Panc1 (cell line): ENCODE measurements around the gene CHST5. TPM values are rescaled to one million over a fixed set of nuclear protein-coding genes. Genes with fewer than 3 reads are reported as not detected.

Experiments
- ATAC-seq: fragments of 200-7000 bp; cut with Tn5 transposase; 2 replicates; pipeline ENCODE4 v1.9.1; 2020; ENCODE audit warnings: mild to moderate bottlenecking, moderate library complexity
- BruUV-seq: library from RNA; stranded (reverse); fragments of 400-500 nt; replicated peaks from 2 replicates; lab custom pipeline; 2021; lab: Mats Ljungman, UMichigan
- CTCF ChIA-PET: fragments of 300-600 bp; sonication (Branson Sonifier 250); formaldehyde crosslinking; loops from one replicate; lab custom pipeline; 2022; ENCODE audit warnings: antibody characterized with exemption; lab: Charles Lee
- POLR2A ChIA-PET: fragments of 300-600 bp; sonication (Branson Sonifier 250); formaldehyde crosslinking; loops from one replicate; lab custom pipeline; 2022; ENCODE audit warnings: antibody characterized with exemption; lab: Charles Lee
- DNase-seq: peaks from one replicate; pipeline ENCODE4 v3.0.0-alpha.2; 2010; ENCODE audit warnings: low read depth, low spot score
- H3K27ac ChIP-seq: 2 replicates; pipeline ENCODE4 v1.5.1; 2011; ENCODE audit warnings: mild to moderate bottlenecking, low read length, inconsistent platforms
- H3K27me3 ChIP-seq: fragments of 200-500 bp; sonication (Bioruptor generic); 2 replicates; pipeline ENCODE4 v1.6.0; 2014; ENCODE audit warnings: low read length, inconsistent platforms; ENCODE audit not compliant: control insufficient read depth, insufficient read depth
- H3K36me3 ChIP-seq: fragments of 200-500 bp; sonication (Bioruptor generic); 2 replicates; pipeline ENCODE4 v1.5.1; 2014; ENCODE audit warnings: inconsistent platforms, mild to moderate bottlenecking, low read length, moderate library complexity; ENCODE audit not compliant: control insufficient read depth, insufficient read depth
- H3K4me1 ChIP-seq: 2 replicates; pipeline ENCODE4 v1.5.1; 2011; ENCODE audit warnings: inconsistent platforms, mild to moderate bottlenecking, low read length, moderate library complexity; ENCODE audit not compliant: control insufficient read depth, insufficient read depth
- H3K4me3 ChIP-seq, 2 experiments: 2 replicates each; pipeline ENCODE4 v1.5.1; 2011 to 2012; ENCODE audit warnings: low read depth in 2 of 2, low read length in 2 of 2, mild to moderate bottlenecking in 2 of 2, inconsistent platforms in 1 of 2, moderate library complexity in 1 of 2
- H3K9me3 ChIP-seq: fragments of 200-500 bp; sonication (Bioruptor generic); 2 replicates; pipeline ENCODE4 v1.5.1; 2014; ENCODE audit warnings: low read depth, mild to moderate bottlenecking, inconsistent platforms, low read length, moderate library complexity; ENCODE audit not compliant: control insufficient read depth, insufficient read depth
- POLR2AphosphoS5 ChIP-seq: IDR thresholded peaks from 2 replicates; pipeline ENCODE4 v1.6.1; 2012; ENCODE audit warnings: mild to moderate bottlenecking, low read depth, low read length, moderate library complexity
- SIN3A ChIP-seq: IDR thresholded peaks from 2 replicates; pipeline ENCODE4 v1.6.1; 2012; ENCODE audit warnings: low read depth, mild to moderate bottlenecking, low read length, moderate library complexity, borderline replicate concordance; ENCODE audit not compliant: insufficient read depth
- TCF7L2 ChIP-seq: IDR thresholded peaks from 2 replicates; pipeline ENCODE4 v1.6.1; 2011; ENCODE audit warnings: mild to moderate bottlenecking, low read depth, low read length, inconsistent platforms
- in situ Hi-C: cut with HindIII; loops from 2 replicates; pipeline ENCODE4 v1.10.0; 2016; ENCODE audit warnings: low sequenced_read_pairs, low pct_unique_long_range_greater_than_20kb
- intact Hi-C: fragments of 100-400 bp; cut with micrococcal nuclease; formaldehyde crosslinking; loops from one replicate; pipeline ENCODE4 v1.10.0; 2022; ENCODE audit not compliant: unreplicated experiment
- total RNA-seq: library from RNA; stranded (reverse); gene quantifications from one replicate; pipeline ENCODE4 v1.2.1, GENCODE V29; 2021; ENCODE audit not compliant: unreplicated experiment
- TF ChIP-seq, protein P1 (sequence below), 2 experiments: IDR thresholded peaks; 2 replicates each; pipeline ENCODE4 v1.6.1; 2011 to 2012; ENCODE audit warnings: low read depth in 2 of 2, control low read depth in 1 of 2, low read length in 1 of 2, mild to moderate bottlenecking in 1 of 2, moderate library complexity in 1 of 2; ENCODE audit not compliant: insufficient read depth in 1 of 2
- TF ChIP-seq, protein P2 (sequence below): fragments of 450-650 bp; IDR thresholded peaks from 2 replicates; pipeline ENCODE4 v1.5.1; 2017; ENCODE audit warnings: mild to moderate bottlenecking

CHST5 gene
- total RNA-seq, 1 experiment from 2014 or later, result 0.15 TPM

DNA sequence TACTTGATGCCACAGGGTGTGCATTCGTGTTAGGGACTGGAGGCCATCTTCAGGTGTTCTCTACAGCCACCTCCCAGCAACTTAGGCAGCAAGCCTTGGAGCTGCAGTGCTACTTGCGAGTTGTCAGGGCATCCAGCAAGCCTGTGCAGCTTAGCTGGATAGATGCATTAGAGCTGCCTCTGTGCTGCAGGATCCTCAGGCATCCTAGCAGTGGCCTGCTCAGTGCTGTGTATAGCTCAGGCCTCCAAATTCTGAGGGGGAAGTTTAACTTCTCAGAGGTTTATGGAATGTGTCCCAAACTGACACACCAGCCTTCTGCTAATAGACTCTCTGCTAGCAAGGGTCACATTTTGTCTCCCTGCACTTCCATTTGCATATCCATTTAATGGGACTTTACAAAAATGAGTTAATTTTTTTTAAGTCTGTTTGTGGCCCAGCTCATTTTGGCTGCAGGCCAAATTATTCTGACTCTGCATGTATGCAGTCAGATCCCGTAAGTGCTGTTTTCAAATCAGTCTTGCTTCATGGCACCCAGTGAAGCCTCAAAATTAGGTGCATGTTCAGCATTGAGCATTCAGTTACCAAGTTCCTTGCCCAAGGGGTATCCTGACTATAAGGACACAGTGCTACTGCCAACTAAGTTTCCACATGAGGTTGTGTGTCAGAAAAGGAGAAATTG is 37.1 kb upstream of the CHST5 start:
- POLR2A ChIA-PET, result no interaction called here
- ATAC-seq (no peak), DNase-seq (no peak)
- intact Hi-C loops, result no loop called here
- in situ Hi-C loops, result no loop called here
- peaks cover 4% of the 10 kb centered on the region; the same call in 1 of the 2 replicates for H3K36me3 ChIP-seq
- H3K4me3 ChIP-seq, result no peak overlapping the region
- TF ChIP-seq, protein P1, sequence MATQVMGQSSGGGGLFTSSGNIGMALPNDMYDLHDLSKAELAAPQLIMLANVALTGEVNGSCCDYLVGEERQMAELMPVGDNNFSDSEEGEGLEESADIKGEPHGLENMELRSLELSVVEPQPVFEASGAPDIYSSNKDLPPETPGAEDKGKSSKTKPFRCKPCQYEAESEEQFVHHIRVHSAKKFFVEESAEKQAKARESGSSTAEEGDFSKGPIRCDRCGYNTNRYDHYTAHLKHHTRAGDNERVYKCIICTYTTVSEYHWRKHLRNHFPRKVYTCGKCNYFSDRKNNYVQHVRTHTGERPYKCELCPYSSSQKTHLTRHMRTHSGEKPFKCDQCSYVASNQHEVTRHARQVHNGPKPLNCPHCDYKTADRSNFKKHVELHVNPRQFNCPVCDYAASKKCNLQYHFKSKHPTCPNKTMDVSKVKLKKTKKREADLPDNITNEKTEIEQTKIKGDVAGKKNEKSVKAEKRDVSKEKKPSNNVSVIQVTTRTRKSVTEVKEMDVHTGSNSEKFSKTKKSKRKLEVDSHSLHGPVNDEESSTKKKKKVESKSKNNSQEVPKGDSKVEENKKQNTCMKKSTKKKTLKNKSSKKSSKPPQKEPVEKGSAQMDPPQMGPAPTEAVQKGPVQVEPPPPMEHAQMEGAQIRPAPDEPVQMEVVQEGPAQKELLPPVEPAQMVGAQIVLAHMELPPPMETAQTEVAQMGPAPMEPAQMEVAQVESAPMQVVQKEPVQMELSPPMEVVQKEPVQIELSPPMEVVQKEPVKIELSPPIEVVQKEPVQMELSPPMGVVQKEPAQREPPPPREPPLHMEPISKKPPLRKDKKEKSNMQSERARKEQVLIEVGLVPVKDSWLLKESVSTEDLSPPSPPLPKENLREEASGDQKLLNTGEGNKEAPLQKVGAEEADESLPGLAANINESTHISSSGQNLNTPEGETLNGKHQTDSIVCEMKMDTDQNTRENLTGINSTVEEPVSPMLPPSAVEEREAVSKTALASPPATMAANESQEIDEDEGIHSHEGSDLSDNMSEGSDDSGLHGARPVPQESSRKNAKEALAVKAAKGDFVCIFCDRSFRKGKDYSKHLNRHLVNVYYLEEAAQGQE (IDR thresholded peaks at IDR 0.05; ENCODE audit: insufficient read depth in 1 of 2, low read depth in 2 of 2, low read length in 1 of 2), result no peak
- TF ChIP-seq SIN3A (no peak), POLR2AphosphoS5 (no peak), TCF7L2 (no peak)
- TF ChIP-seq, protein P2, sequence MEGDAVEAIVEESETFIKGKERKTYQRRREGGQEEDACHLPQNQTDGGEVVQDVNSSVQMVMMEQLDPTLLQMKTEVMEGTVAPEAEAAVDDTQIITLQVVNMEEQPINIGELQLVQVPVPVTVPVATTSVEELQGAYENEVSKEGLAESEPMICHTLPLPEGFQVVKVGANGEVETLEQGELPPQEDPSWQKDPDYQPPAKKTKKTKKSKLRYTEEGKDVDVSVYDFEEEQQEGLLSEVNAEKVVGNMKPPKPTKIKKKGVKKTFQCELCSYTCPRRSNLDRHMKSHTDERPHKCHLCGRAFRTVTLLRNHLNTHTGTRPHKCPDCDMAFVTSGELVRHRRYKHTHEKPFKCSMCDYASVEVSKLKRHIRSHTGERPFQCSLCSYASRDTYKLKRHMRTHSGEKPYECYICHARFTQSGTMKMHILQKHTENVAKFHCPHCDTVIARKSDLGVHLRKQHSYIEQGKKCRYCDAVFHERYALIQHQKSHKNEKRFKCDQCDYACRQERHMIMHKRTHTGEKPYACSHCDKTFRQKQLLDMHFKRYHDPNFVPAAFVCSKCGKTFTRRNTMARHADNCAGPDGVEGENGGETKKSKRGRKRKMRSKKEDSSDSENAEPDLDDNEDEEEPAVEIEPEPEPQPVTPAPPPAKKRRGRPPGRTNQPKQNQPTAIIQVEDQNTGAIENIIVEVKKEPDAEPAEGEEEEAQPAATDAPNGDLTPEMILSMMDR, result no peak
- CTCF ChIA-PET, result no interaction called here
- no peaks in the 10 kb centered on the region for H3K4me1 ChIP-seq
- BruUV-seq, result no TSS peak
- H3K27me3 ChIP-seq, result no peaks in the 10 kb centered on the region
- no peaks in the 10 kb centered on the region for H3K9me3 ChIP-seq
- no peak overlapping the region for H3K27ac ChIP-seq

DNA sequence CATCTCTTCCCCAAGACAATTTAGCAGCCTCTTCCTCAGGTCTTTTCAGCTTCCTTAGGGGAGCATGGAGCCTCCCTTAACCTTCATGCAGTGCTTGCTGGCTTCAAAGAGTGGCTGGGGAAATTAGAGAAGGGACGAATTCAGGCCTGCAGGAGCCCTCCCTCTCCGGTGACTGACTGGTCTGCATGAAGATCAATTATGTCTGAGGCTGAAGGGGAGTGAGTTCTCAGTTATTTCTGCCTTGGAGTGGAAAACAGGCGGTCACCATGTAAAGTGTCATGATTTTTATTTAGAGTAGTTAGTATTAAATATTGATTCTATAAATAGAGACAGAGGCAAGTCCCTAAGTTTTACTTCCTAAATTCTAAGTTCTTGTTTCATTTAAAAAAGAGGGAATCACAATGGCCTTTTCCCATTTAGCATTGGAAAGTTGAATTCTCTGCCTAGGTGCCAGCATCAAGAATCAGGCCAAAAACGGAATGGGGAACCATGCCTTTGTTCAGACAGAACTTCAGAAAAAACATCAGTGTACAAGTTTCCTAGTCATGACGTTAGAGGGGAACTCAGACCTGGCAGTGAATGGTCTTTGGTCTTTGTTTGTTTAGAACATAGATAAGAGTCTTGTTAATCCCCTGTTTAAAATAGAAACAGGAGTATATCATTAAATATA is 34.6 kb upstream of the CHST5 start:
- Histone ChIP-seq H3K36me3 (peaks cover 4% of the 10 kb centered on the region), H3K27me3 (no peaks in the 10 kb centered on the region), H3K9me3 (no peaks in the 10 kb centered on the region), H3K4me1 (no peaks in the 10 kb centered on the region), H3K27ac (no peak overlapping the region), H3K4me3 (no peak overlapping the region)
- intact Hi-C loops, result no loop called here
- TF ChIP-seq, protein P2, result no peak
- TF ChIP-seq POLR2AphosphoS5, result no peak
- TF ChIP-seq TCF7L2, result no peak
- no peak for TF ChIP-seq SIN3A
- TF ChIP-seq, protein P1 (IDR thresholded peaks at IDR 0.05; ENCODE audit: insufficient read depth in 1 of 2, low read depth in 2 of 2, low read length in 1 of 2), result no peak
- CTCF ChIA-PET, result no interaction called here
- in situ Hi-C loops, result no loop called here
- POLR2A ChIA-PET, result no interaction called here
- ATAC-seq, result no peak
- no TSS peak for BruUV-seq
- no peak for DNase-seq
